SHP77 treated with DMSO at 0.1 percent for 48 hours (cell line): Measurements from ENCODE around the gene SKP1.
"Not testable (repeated sequence)": the region's sequence is repeated elsewhere in the genome, so short reads cannot be mapped to it uniquely, and the experiment has no call there.

Experiments
- DNase-seq: peaks from one replicate; lab custom pipeline; 2025; lab: John Stamatoyannopoulos, UW

The SKP1 gene

GRCh38 chr5:134176511-134177368, at the start of gene SKP1:
Gene SKP1, minus strand, starts transcription at chr5:134176950. Its CDS starts 2,928 bp downstream, at chr5:134174022.
- DNase-seq, result peak; percentile 44

GRCh38 chr5:134225780-134226440, 49.2 kb upstream of the SKP1 start, which contains the start of gene PPP2CA:
Gene PPP2CA, minus strand, starts transcription at chr5:134226073. Its CDS starts 212 bp downstream, at chr5:134225861.
- peak; percentile 86 for DNase-seq

GRCh38 chr5:134224888-134225779, 48.4 kb upstream of the SKP1 start:
- DNase-seq, result no peak

DNA sequence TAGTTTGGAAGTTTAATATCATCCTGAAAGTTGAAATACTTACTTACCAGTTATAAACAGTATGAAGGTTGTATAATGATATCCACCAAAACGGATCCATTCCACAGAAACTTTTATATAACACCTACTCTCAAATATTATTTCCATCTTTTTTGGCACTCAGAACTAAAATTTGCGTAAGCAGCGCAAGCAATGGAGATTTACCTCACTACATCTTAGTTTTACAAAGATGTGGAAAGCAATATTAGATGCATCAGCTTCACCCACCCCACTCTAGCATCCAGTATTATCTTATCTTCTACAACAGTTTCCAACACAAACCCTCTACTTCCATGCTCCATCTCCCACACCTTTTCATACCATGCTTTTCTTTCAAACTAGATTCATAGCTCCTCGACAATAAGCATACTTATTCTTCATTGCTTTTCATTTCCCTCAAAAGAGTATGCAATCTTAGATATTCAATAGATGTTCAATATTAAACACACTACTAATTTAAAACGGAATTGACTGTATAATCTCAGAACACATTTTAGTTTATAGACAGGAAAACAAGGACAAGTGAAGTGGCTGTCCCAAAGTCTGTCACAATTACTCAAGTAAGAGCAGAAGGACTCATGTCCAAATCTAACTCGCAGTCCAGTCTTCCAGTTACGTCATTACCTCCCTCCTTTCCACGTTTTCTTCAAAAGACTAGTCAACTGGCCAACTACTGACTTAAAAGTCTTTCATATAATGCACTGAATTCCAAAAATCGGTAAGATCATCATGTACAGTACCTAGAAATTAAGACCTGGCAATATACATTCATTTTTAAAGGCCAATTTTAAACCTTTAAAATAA, 46.9 kb upstream of the SKP1 start:
- DNase-seq, result no peak

DNA sequence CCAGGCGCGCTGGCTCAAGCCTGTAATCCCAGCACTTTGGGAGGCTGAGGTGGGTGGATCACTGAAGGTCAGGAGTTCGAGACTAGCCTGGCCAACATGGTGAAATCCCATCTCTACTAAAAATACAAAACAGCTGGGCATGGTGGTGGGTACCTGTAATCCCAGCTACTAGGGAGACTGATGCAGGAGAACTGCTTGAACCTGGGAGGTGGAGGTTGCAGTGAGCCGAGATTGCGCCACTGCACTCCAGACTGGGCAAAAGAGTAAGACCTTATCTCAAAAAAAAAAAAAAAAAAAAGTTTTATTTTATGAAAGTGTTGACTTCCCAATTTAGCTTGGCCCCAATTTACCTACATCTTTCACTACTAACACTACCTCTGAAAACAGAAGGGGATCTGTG, 44.9 kb upstream of the SKP1 start:
- not testable (repeated sequence) for DNase-seq

DNA sequence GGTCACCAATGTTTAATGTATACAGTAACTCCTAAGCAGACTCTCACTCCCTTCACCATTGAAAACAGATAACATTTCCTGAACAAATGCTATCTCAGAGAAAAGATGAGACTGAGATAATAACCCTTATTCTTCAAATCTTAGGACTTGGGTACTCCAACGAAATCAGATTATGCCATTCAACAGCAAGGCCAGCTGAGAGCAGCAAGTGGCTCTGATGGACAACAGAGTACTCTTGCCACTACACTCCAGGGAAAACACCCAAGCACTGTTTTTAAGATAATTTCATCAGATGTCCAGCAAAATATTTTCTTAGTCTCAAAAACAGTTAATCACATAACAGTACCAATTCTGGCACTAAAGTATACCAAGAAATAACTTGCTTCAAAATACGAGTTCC, 39.0 kb upstream of the SKP1 start:
- DNase-seq, result no peak

GRCh38 chr5:134211263-134212031, 34.7 kb upstream of the SKP1 start:
- not testable (repeated sequence) for DNase-seq

- DNase-seq, result no peak
These were observed 32.9 kb upstream of the SKP1 start for GRCh38 chr5:134209477-134210245.

DNA sequence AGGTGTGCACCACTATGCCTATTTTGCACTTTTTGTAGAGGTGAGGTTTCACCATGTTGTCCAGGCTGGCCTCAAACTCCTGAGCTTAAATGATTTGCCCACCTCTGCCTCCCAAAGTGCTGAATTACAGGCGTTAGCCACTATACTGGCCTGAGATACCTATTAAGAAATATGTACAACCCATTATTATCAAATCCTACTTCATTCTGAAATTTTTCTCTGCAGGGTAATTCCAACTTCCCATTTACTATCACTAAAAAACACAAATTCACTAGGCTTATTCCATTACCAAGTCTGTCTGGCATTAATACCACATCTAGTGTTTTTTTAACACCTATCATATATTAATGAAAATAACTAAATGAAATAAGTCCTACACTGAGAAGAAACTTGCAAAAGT, 30.9 kb upstream of the SKP1 start:
- DNase-seq, result no peak

GRCh38 chr5:134206627-134207160, 29.9 kb upstream of the SKP1 start:
- no peak for DNase-seq

DNA sequence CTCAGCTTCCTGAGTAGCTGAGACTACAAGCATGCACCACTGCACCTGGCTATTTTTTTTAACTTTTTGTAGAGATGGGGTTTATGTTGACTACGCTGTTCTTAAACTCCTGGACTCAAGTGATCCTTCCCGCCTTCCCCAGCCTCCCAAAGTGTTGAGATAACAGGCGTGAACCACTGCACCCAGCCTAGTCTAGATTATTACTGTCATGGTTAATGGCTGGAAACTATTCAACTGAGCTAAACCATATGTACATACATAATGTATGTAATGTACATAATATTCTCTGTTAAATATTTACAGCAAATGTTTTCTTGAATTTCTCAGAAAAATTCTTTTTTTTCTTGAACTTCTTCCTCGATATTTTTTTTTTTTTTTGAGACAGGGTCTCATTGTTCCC, 27.8 kb upstream of the SKP1 start:
- DNase-seq, result no peak

DNA sequence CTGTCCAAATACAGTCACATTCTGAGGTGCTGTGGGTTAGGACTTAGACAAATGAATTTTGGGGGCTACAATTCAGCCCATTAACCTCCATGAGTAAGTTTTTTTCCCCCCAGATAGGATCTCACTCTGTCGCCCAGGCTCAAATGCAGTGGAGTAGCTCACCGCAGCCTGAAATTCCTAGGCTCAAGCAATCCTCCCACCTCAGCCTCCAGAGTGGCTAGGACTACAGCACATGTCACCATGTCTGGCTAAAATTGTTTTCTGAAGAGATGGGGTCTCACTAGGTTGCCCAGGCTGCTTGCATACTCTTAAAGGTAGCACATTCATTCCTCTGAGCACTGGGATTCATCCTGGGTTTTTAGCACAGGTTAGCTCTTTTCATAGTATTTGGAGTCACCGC, 26.9 kb upstream of the SKP1 start:
- no peak for DNase-seq

- DNase-seq, result no peak
These were observed 18.9 kb upstream of the SKP1 start for GRCh38 chr5:134195666-134196065.

- DNase-seq, result no peak
These were observed 12.3 kb upstream of the SKP1 start for GRCh38 chr5:134189031-134189430.

- no peak for DNase-seq
These were observed 11.3 kb upstream of the SKP1 start for GRCh38 chr5:134188092-134188491.

- DNase-seq, result no peak
These were observed 7.7 kb upstream of the SKP1 start for GRCh38 chr5:134184155-134185135.

- DNase-seq, result no peak
These were observed 6.7 kb upstream of the SKP1 start for GRCh38 chr5:134183481-134183880.

- DNase-seq, result no peak
These were observed 1.3 kb upstream of the SKP1 start for GRCh38 chr5:134178096-134178419.
